GM12872 (cell line): ENCODE measurements around the gene SMC1B.

Source experiments
- CTCF ChIP-seq: IDR thresholded peaks from 3 replicates; pipeline ENCODE4 v1.5.1; 2011; ENCODE audit warnings: low read depth, mild to moderate bottlenecking, low read length, moderate library complexity; ENCODE audit not compliant: insufficient read depth

Gene SMC1B

GRCh38 chr22:45407793-45408192, 5.6 kb downstream of the SMC1B start:
- TF ChIP-seq CTCF = no peak

- no peak for TF ChIP-seq CTCF
Measured at GRCh38 chr22:45402466-45402985, 10.9 kb downstream of the SMC1B start.

GRCh38 chr22:45399712-45400445, 13.5 kb downstream of the SMC1B start:
- TF ChIP-seq CTCF = no peak

GRCh38 chr22:45398214-45398613, 15.2 kb downstream of the SMC1B start:
- no peak for TF ChIP-seq CTCF

- peak; percentile 35; the same call in 2 of the 3 replicates for TF ChIP-seq CTCF
Measured at GRCh38 chr22:45397806-45398205, 15.6 kb downstream of the SMC1B start.

- no peak for TF ChIP-seq CTCF
Measured at GRCh38 chr22:45389546-45389945, 23.9 kb downstream of the SMC1B start.

GRCh38 chr22:45381348-45381747, 32.1 kb downstream of the SMC1B start:
- TF ChIP-seq CTCF = no peak
